ENCODE measurements around the gene SARDH. TPM values are rescaled to one million over a fixed set of nuclear protein-coding genes. Genes with fewer than 3 reads are reported as not detected.

The SARDH gene
- total and polyA plus RNA-seq, 2 of the 8 experiments (the other 6 are each of a cell fraction or from before 2014, with no cell fraction given), result 6.4 to 7.4 TPM

GRCh38 chr9:133661846-133662540, 76.2 kb downstream of the SARDH start:
- no peak overlapping the region for H3K9ac ChIP-seq (replicated peaks in 1 of 4; ENCODE audit: extremely low read depth in 1 of 4, low read depth in 3 of 4, low read length in 3 of 4)
- H4K5ac ChIP-seq (ENCODE audit: insufficient read length, low read depth, low read length), result no peak overlapping the region
- ChIA-PET CTCF (ENCODE audit: partially characterized antibody) (interaction anchor here (1.0 to 1.8 kb wide), 7 partner anchors 9 to 81 kb away, joined by 3 to 6 read pairs (median 4); partner anchors contain the start of gene DBH), POLR2A (ENCODE audit: partially characterized antibody) (interaction anchor here (0.9 to 1.4 kb wide), 3 partner anchors 9 to 19 kb away, joined by 3 to 5 read pairs (median 3); no protein-coding TSS in a partner anchor)
- H4K8ac ChIP-seq (ENCODE audit: extremely low read depth, insufficient read depth, low read length), result peak overlapping the region; percentile 28; the same call in 1 of the 2 replicates
- H3K27me3 ChIP-seq (replicated peaks in 1 of 4; ENCODE audit: control insufficient read depth in 3 of 4, extremely low read depth in 1 of 4, insufficient read depth in 3 of 4, low read length in 3 of 4), result peaks cover 0 to 12% (median 9%) of the 10 kb centered on the region in 4 experiments; a peak in 3 of 7 replicates
- no peak overlapping the region for H2BK20ac ChIP-seq (ENCODE audit: low read length)
- H2AK5ac ChIP-seq (ENCODE audit: low read depth, low read length), result no peak overlapping the region
- H3K14ac ChIP-seq (ENCODE audit: insufficient read length), result no peak overlapping the region
- H3K23ac ChIP-seq (ENCODE audit: insufficient read length), result no peak overlapping the region
- no peak for FAIRE-seq
- WGBS, 2 experiments (ENCODE audit: extremely low coverage in 1 of 2, insufficient coverage in 1 of 2, insufficient read length in 1 of 2, insufficient replicate concordance in 2 of 2, low coverage in 1 of 2, low lambda C conversion rate in 2 of 2, missing lambda C conversion rate in 1 of 2), result 92% methylated on average over 22 of the region's 26 CpGs; no CpG with 5 or more reads in 1 of the 2 experiments
- no peak overlapping the region for H2BK5ac ChIP-seq (ENCODE audit: low read depth, low read length)
- H2AFZ ChIP-seq (ENCODE audit: low read length), result no peak overlapping the region
- no peak for DNase-seq (ENCODE audit: low read depth in 1 of 2, low spot score in 2 of 2)
- no peak overlapping the region for H3K27ac ChIP-seq (ENCODE audit: low read depth, low read length)
- no peak overlapping the region for H3K4ac ChIP-seq (replicated peaks; ENCODE audit: insufficient read length, low read depth, low read length)
- H2BK15ac ChIP-seq (ENCODE audit: low read length), result no peak overlapping the region
- no peak overlapping the region for H4K91ac ChIP-seq (replicated peaks; ENCODE audit: insufficient read length, low read length)
- no peak overlapping the region for H2BK12ac ChIP-seq (ENCODE audit: low read depth, low read length)
- H3K79me1 ChIP-seq (ENCODE audit: low read depth, low read length), result no peaks in the 10 kb centered on the region
- no peak overlapping the region for H3K18ac ChIP-seq (ENCODE audit: extremely low read depth, low read length)
- no peaks in the 10 kb centered on the region for H3K79me2 ChIP-seq (ENCODE audit: control insufficient read depth in 1 of 2, insufficient read depth in 2 of 2, low read length in 2 of 2)
- H4K20me1 ChIP-seq (replicated peaks in 1 of 2; ENCODE audit: control insufficient read depth in 1 of 2, insufficient read depth in 2 of 2, low read length in 2 of 2), result no peaks in the 10 kb centered on the region
- H3K36me3 ChIP-seq (ENCODE audit: control insufficient read depth in 2 of 4, insufficient read depth in 4 of 4, low read length in 3 of 4), result no peaks in the 10 kb centered on the region
- no peak overlapping the region for H3K4me3 ChIP-seq (ENCODE audit: extremely low read depth in 1 of 4, insufficient read depth in 2 of 4, low read depth in 3 of 4, low read length in 4 of 4)
- H3K4me1 ChIP-seq (replicated peaks in 1 of 4; ENCODE audit: control insufficient read depth in 3 of 4, insufficient read depth in 4 of 4, low read length in 3 of 4), result peaks cover 0 to 12% (median 5%) of the 10 kb centered on the region in 4 experiments; a peak in 5 of 7 replicates
- H3K4me2 ChIP-seq (ENCODE audit: insufficient read depth in 1 of 2, low read depth in 2 of 2, low read length in 2 of 2), result no peak overlapping the region
- H2BK120ac ChIP-seq (replicated peaks; ENCODE audit: low read depth, low read length), result no peak overlapping the region
- no peaks in the 10 kb centered on the region for H3K9me3 ChIP-seq (ENCODE audit: insufficient read depth in 2 of 2, low read depth in 1 of 2, low read length in 1 of 2)
- H3K23me2 ChIP-seq (ENCODE audit: low read depth, low read length), result peaks cover 3% of the 10 kb centered on the region; the same call in 1 of the 2 replicates
- TF ChIP-seq GABPA (IDR thresholded peaks at IDR 0.05; ENCODE audit: borderline replicate concordance, insufficient read depth, low read length) (no peak), SUZ12 (IDR thresholded peaks at IDR 0.05; ENCODE audit: low read length) (no peak), SP2 (IDR thresholded peaks at IDR 0.05; ENCODE audit: low read length) (no peak), ATF3 (IDR thresholded peaks at IDR 0.05; ENCODE audit: insufficient read depth, low read depth, low read length) (no peak), EZH2 (IDR thresholded peaks at IDR 0.05; ENCODE audit: low read depth, low read length, severe bottlenecking) (no peak), TEAD4 (IDR thresholded peaks at IDR 0.05; ENCODE audit: low read depth, low read length) (no peak), CHD2 (IDR thresholded peaks at IDR 0.05; ENCODE audit: low read length) (no peak)
- no peak overlapping the region for H3K56ac ChIP-seq (replicated peaks; ENCODE audit: insufficient read length, low read depth, low read length)
